ENCODE data around the gene ZNG1F.
"Not testable (repeated sequence)": the region's sequence is repeated elsewhere in the genome, so short reads cannot be mapped to it uniquely, and the experiment has no call there.

The ZNG1F gene

GRCh38 chr9:41087157-41087780 is 101.8 kb downstream of the ZNG1F start:
- DNase-seq (ENCODE audit: low read depth in 1 of 2, low spot score in 1 of 2): not testable (repeated sequence)

DNA sequence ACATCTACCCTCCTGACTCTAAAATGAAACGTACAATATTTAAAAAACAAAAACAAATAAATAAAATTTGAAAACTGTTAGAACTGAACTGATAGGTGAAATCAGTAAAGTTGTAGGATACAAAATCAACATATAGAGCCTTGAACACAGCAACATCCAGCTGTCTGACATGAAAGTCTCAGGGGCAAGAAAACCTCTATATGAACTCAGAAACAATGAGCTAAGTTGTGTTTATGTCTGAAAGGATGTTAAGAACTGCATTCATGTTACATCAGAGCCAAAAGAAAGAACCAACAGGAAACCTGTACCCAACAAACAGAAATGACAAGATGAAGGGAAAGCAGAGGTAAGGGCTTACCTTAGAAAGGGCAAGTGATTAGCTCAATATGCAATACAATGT is 102.4 kb downstream of the ZNG1F start:
- DNase-seq (ENCODE audit: low read depth in 1 of 2, low spot score in 1 of 2): not testable (repeated sequence)

DNA sequence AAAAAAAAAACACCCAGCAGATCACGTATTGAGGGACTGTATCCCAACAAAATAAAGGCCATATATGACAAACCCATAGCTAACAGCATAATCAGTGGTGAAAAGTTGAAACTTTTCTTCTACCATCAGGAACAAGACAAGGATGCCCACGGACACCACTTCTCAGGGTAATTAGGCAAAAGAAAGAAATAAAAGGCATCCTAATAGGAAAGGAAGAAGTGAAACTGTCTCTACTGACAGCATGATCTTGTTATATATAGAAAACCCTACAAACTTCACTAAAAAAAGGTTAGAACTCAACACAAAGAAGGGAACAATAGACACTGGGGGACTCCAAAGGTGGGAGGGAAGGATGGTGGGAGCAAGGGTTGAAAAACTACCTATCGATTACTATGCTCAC is 102.9 kb downstream of the ZNG1F start:
- not testable (repeated sequence) for DNase-seq (ENCODE audit: low read depth in 1 of 2, low spot score in 1 of 2)

DNA sequence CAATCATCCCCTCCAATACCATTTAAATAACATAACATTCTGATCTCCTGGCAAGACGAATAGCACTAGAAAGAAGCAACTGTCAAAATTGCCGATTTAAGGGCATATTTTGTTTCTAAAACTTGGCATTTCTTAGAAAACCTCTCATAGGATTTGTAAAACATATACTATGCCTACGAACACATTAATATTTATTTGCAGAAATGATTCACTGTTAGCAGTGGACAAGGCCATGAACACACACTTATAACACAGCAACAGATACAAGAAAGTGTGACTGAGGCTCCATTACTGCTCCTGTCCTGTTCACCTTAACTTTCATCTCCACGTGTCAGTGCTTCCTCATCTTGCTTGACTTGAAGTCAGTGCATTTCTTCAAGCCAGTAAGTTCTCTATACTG is 106.8 kb downstream of the ZNG1F start:
- not testable (repeated sequence) for DNase-seq (ENCODE audit: low read depth in 1 of 2, low spot score in 1 of 2)
